ENCODE measurements around the gene SLCO4A1.

The SLCO4A1 gene

GRCh38 chr20:62653373-62653772 lies 11.1 kb downstream of the SLCO4A1 start:
- no peak for FAIRE-seq

- no peak for FAIRE-seq
Measured at GRCh38 chr20:62653951-62654685, 11.8 kb downstream of the SLCO4A1 start.

- FAIRE-seq = no peak
Measured at GRCh38 chr20:62655282-62656196, 13.2 kb downstream of the SLCO4A1 start.

- no peak for FAIRE-seq
Measured at GRCh38 chr20:62656197-62656918, 14.1 kb downstream of the SLCO4A1 start.

GRCh38 chr20:62656919-62657588 lies 14.8 kb downstream of the SLCO4A1 start:
- FAIRE-seq = no peak

- FAIRE-seq = no peak
Measured at GRCh38 chr20:62657589-62657942, 15.3 kb downstream of the SLCO4A1 start.

GRCh38 chr20:62657956-62658355 lies 15.7 kb downstream of the SLCO4A1 start:
- no peak for FAIRE-seq

- FAIRE-seq = no peak
Measured at GRCh38 chr20:62658593-62659178, 16.4 kb downstream of the SLCO4A1 start.

GRCh38 chr20:62659488-62660239 lies 17.4 kb downstream of the SLCO4A1 start:
- FAIRE-seq = no peak

- no peak for FAIRE-seq
Measured at GRCh38 chr20:62660240-62660615, 17.9 kb downstream of the SLCO4A1 start.

GRCh38 chr20:62660768-62661167 lies 18.5 kb downstream of the SLCO4A1 start:
- FAIRE-seq = no peak

- FAIRE-seq = no peak
Measured at GRCh38 chr20:62661647-62662046, 19.3 kb downstream of the SLCO4A1 start.

- no peak for FAIRE-seq
Measured at GRCh38 chr20:62662422-62662821, 20.1 kb downstream of the SLCO4A1 start.

GRCh38 chr20:62663145-62664018 lies 21.1 kb downstream of the SLCO4A1 start:
- no peak for FAIRE-seq

GRCh38 chr20:62664019-62664971 lies 22.0 kb downstream of the SLCO4A1 start:
- no peak for FAIRE-seq

GRCh38 chr20:62665153-62665754 lies 23.0 kb downstream of the SLCO4A1 start:
- FAIRE-seq = no peak

GRCh38 chr20:62665826-62666735 lies 23.8 kb downstream of the SLCO4A1 start:
- FAIRE-seq = no peak

Data from endometrium (tissue), 2 donors.